ENCODE results near the gene PCSK4.

DNA sequence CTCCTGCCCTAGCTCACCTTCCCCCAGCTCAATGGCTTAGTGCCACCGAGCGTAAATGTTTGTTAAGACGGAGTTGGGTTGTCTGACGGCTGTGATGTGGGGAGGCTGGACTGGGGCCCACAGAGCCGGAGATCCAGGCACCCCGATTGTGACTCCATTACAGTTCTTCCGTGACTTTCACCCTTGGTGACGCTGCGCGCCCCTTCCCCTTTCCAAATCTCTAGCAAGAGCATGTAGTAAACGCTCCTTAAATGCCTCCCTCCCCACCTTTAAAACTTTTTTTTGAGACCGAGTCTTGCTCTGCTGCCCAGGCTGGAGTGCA, 1.7 kb upstream of the PCSK4 start:
- TF ChIP-seq FOXM1 (IDR thresholded peaks at IDR 0.05; ENCODE audit: borderline replicate concordance) (no peak), ELF4 (IDR thresholded peaks at IDR 0.05) (no peak), SP1 (IDR thresholded peaks at IDR 0.05) (no peak), NFRKB (IDR thresholded peaks at IDR 0.05) (no peak), FOXA1 (IDR thresholded peaks at IDR 0.05) (no peak), HDGF (IDR thresholded peaks at IDR 0.05; ENCODE audit: borderline replicate concordance) (no peak), BHLHE40 (IDR thresholded peaks at IDR 0.05; ENCODE audit: borderline replicate concordance) (no peak), TARDBP (IDR thresholded peaks at IDR 0.05) (no peak), SUZ12 (IDR thresholded peaks at IDR 0.05) (no peak)
- TF ChIP-seq, protein P1, sequence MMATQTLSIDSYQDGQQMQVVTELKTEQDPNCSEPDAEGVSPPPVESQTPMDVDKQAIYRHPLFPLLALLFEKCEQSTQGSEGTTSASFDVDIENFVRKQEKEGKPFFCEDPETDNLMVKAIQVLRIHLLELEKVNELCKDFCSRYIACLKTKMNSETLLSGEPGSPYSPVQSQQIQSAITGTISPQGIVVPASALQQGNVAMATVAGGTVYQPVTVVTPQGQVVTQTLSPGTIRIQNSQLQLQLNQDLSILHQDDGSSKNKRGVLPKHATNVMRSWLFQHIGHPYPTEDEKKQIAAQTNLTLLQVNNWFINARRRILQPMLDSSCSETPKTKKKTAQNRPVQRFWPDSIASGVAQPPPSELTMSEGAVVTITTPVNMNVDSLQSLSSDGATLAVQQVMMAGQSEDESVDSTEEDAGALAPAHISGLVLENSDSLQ (IDR thresholded peaks at IDR 0.05), result no peak
